Spleen (tissue), 11 donors: Measurements from ENCODE around the gene LRRC56. TPM values are rescaled to one million over a fixed set of nuclear protein-coding genes. Genes with fewer than 3 reads are reported as not detected.
A peak's percentile ranks its signal among the peaks of the same experiment; 100 is the strongest.

Experiments used
- DNase-seq: peaks from one replicate; pipeline ENCODE4 v3.0.0-alpha.2; 2020
- H3K27ac ChIP-seq, 8 donors: fragments of 200-600 bp; sonication (generic) in 7 of 8; 1 replicate in 4 of 8; 2 replicates in 4 of 8; pipeline versions ENCODE4 v1.5.0 to v1.8.0; 2016 to 2021; ENCODE audit warnings: inconsistent platforms in 4 of 8, mild to moderate bottlenecking in 4 of 8, moderate library complexity in 1 of 8
- H3K27me3 ChIP-seq, 7 donors: fragments of 200-600 bp; sonication (generic) in 6 of 7; replicated peaks in 1 of 7; 1 replicate in 4 of 7; 2 replicates in 3 of 7; pipeline versions ENCODE4 v1.5.0 to v1.8.0; 2016 to 2021; ENCODE audit warnings: inconsistent platforms in 3 of 7, mild to moderate bottlenecking in 1 of 7
- H3K36me3 ChIP-seq, 6 donors: fragments of 200-600 bp; sonication (generic) in 5 of 6; 1 replicate in 4 of 6; 2 replicates in 2 of 6; pipeline versions ENCODE4 v1.5.0 to v1.8.0; 2016 to 2021; ENCODE audit warnings: inconsistent platforms in 2 of 6
- H3K4me1 ChIP-seq, 6 donors: fragments of 200-600 bp; sonication (generic) in 5 of 6; 1 replicate in 3 of 6; 2 replicates in 3 of 6; pipeline versions ENCODE4 v1.5.0 to v1.8.0; 2016 to 2021; ENCODE audit warnings: inconsistent platforms in 3 of 6
- H3K4me3 ChIP-seq, 8 donors: fragments of 200-600 bp; sonication (generic) in 7 of 8; 1 replicate in 4 of 8; 2 replicates in 4 of 8; pipeline versions ENCODE4 v1.5.0 to v1.8.0; 2016 to 2021; ENCODE audit warnings: inconsistent platforms in 4 of 8, mild to moderate bottlenecking in 4 of 8, moderate library complexity in 2 of 8
- H3K9me3 ChIP-seq, 8 donors: fragments of 200-600 bp; sonication (generic) in 7 of 8; 1 replicate in 4 of 8; 2 replicates in 4 of 8; pipeline versions ENCODE4 v1.5.0 to v1.8.0; 2016 to 2021; ENCODE audit warnings: inconsistent platforms in 4 of 8
- POLR2A ChIP-seq, 3 donors: fragments of 450-650 bp; IDR thresholded peaks; one replicate each; pipeline ENCODE4 v1.5.1; 2017; ENCODE audit warnings: antibody characterized with exemption in 3 of 3, mild to moderate bottlenecking in 1 of 3
- POLR2AphosphoS5 ChIP-seq, 3 donors: sonication (generic); formaldehyde crosslinking; IDR thresholded peaks; one replicate each; pipeline ENCODE4 v1.5.1; 2017; ENCODE audit warnings: antibody characterized with exemption in 3 of 3
- WGBS, 5 donors: extraction: QIAGEN DNeasy Blood & Tissue Kit in 3 of 5; methylation state at CpG; one replicate each; pipeline versions ENCODE4 v1.1.5 to v1.1.7; 2013 to 2018; 5-methylcytosine and 5-hydroxymethylcytosine counted together
- intact Hi-C: fragments of 100-400 bp; cut with DNase I; formaldehyde crosslinking; loops from one replicate; pipeline ENCODE4 v1.15.0; 2023; ENCODE audit warnings: low total_unique reads
- polyA plus RNA-seq, 3 donors: library from polyadenylated mRNA; stranded (reverse); fragments of 200-250 nt; gene quantifications; one replicate each; pipeline ENCODE4 v1.2.1, GENCODE V29; 2013
- total RNA-seq, 7 donors: library from RNA; depleted of rRNA in 3 of 7; stranded (reverse); fragments of >200 nt in 3 of 7; fragmentation: NEBNext Ultra II Directional in 4 of 7; extraction: Animal tissue kit (Norgen Biotek cat#: 25700) in 4 of 7; gene quantifications; one replicate each; pipeline versions ENCODE4 v1.1.0 to v1.2.1, GENCODE V29; 2016 to 2021
- TF ChIP-seq, protein P1 (sequence below), 11 experiments: fragments of 200-600 bp in 7 of 11; fragments of 450-650 bp in 4 of 11; sonication (generic) in 4 of 11; IDR thresholded peaks in 8 of 11; conservative IDR thresholded peaks in 3 of 11; 1 replicate in 7 of 11; 2 replicates in 4 of 11; pipeline versions ENCODE4 v1.4.0 to v1.8.0; 2016 to 2021; ENCODE audit warnings: antibody characterized with exemption in 11 of 11, inconsistent platforms in 4 of 11, mild to moderate bottlenecking in 1 of 11
- donor health status: healthy with polysubstance abuse.
- donor health status: DM: no; HTN: no; CAD: no; lungs with moderate emphysema.
- donor health status: DM: no; HTN: no; CAD: no.
- donor health status: Bipolar disorder and iron deficiency.
- donor health status: healthy.
- donor health status: DM: no; HTN: no; CAD: no.
- donor health status: DM: yes; HTN: yes; CAD: no.

LRRC56 gene
- total and polyA plus RNA-seq, 10 donors, result 1.0 to 4.6 (median 2.3) TPM

- no peak overlapping the region for H3K27ac ChIP-seq
- WGBS, 5 donors, result 86 to 94% (median 89%) methylated on average over 16 to 17 of the region's 17 CpGs
- peaks cover 0 to 11% (median under 1%) of the 10 kb centered on the region in 6 donors for H3K36me3 ChIP-seq
- H3K9me3 ChIP-seq, result no peaks in the 10 kb centered on the region
- intact Hi-C loops, result no loop called here
- H3K27me3 ChIP-seq, result no peaks in the 10 kb centered on the region
- TF ChIP-seq, protein P1, sequence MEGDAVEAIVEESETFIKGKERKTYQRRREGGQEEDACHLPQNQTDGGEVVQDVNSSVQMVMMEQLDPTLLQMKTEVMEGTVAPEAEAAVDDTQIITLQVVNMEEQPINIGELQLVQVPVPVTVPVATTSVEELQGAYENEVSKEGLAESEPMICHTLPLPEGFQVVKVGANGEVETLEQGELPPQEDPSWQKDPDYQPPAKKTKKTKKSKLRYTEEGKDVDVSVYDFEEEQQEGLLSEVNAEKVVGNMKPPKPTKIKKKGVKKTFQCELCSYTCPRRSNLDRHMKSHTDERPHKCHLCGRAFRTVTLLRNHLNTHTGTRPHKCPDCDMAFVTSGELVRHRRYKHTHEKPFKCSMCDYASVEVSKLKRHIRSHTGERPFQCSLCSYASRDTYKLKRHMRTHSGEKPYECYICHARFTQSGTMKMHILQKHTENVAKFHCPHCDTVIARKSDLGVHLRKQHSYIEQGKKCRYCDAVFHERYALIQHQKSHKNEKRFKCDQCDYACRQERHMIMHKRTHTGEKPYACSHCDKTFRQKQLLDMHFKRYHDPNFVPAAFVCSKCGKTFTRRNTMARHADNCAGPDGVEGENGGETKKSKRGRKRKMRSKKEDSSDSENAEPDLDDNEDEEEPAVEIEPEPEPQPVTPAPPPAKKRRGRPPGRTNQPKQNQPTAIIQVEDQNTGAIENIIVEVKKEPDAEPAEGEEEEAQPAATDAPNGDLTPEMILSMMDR (IDR thresholded peaks at IDR 0.05 in 8 of 11, conservative IDR thresholded peaks at IDR 0.05 in 3 of 11), result no peak
- TF ChIP-seq POLR2AphosphoS5 (IDR thresholded peaks at IDR 0.05) (no peak), POLR2A (IDR thresholded peaks at IDR 0.05) (no peak)
- no peak for DNase-seq
- no peak overlapping the region for H3K4me3 ChIP-seq
- no peaks in the 10 kb centered on the region for H3K4me1 ChIP-seq
These were observed 11.1 kb upstream of the LRRC56 start for GRCh38 chr11:526192-526591.

GRCh38 chr11:528166-528814 lies 9.0 kb upstream of the LRRC56 start:
- Histone ChIP-seq H3K27ac (no peak overlapping the region), H3K36me3 (peaks cover 0 to 32% (median 21%) of the 10 kb centered on the region in 6 donors), H3K27me3 (no peaks in the 10 kb centered on the region), H3K4me1 (peaks cover 0 to 18% (median 10%) of the 10 kb centered on the region in 6 donors), H3K9me3 (no peaks in the 10 kb centered on the region), H3K4me3 (no peak overlapping the region)
- intact Hi-C loops, result no loop called here
- WGBS, 5 donors, result 87 to 93% (median 91%) methylated on average over 14 to 30 of the region's 30 CpGs
- TF ChIP-seq POLR2AphosphoS5 (IDR thresholded peaks at IDR 0.05) (peak in 1 of 3 donors; percentile 10), POLR2A (IDR thresholded peaks at IDR 0.05) (no peak)
- TF ChIP-seq, protein P1 (IDR thresholded peaks at IDR 0.05 in 8 of 11, conservative IDR thresholded peaks at IDR 0.05 in 3 of 11), result no peak
- no peak for DNase-seq

GRCh38 chr11:528815-529727 lies 8.3 kb upstream of the LRRC56 start:
- TF ChIP-seq, protein P1 (IDR thresholded peaks at IDR 0.05 in 8 of 11, conservative IDR thresholded peaks at IDR 0.05 in 3 of 11), result no peak
- TF ChIP-seq POLR2A (IDR thresholded peaks at IDR 0.05) (no peak), POLR2AphosphoS5 (IDR thresholded peaks at IDR 0.05) (no peak)
- 81 to 92% (median 88%) methylated on average over 7 to 29 of the region's 29 CpGs for WGBS, 5 donors
- Histone ChIP-seq H3K9me3 (no peaks in the 10 kb centered on the region), H3K36me3 (peaks cover 0 to 38% (median 26%) of the 10 kb centered on the region in 6 donors), H3K4me1 (peaks cover 3 to 26% (median 18%) of the 10 kb centered on the region in 6 donors), H3K4me3 (no peak overlapping the region), H3K27me3 (no peaks in the 10 kb centered on the region), H3K27ac (no peak overlapping the region)
- DNase-seq, result no peak
- intact Hi-C loops, result no loop called here
